Superior temporal gyrus (tissue), 1 donor: ENCODE data around the gene RHCG.

Source experiments
- DNase-seq: peaks from one replicate; pipeline ENCODE4 v3.0.0-alpha.2; 2016; ENCODE audit errors: extremely low spot score

The RHCG gene

GRCh38 chr15:89496155-89497098, at the start of gene RHCG:
Gene RHCG, minus strand, starts transcription at chr15:89496583. Its CDS starts 39 bp downstream, at chr15:89496544.
- DNase-seq, result no peak

GRCh38 chr15:89543389-89543788, 47.0 kb upstream of the RHCG start:
- no peak for DNase-seq

GRCh38 chr15:89542369-89542768, 46.0 kb upstream of the RHCG start:
- no peak for DNase-seq

- DNase-seq, result no peak
These were observed 42.6 kb upstream of the RHCG start for GRCh38 chr15:89539027-89539426.

GRCh38 chr15:89533861-89534544, 37.6 kb upstream of the RHCG start:
- no peak for DNase-seq

- DNase-seq, result no peak
These were observed 35.6 kb upstream of the RHCG start for GRCh38 chr15:89531796-89532537.

GRCh38 chr15:89530976-89531375, 34.6 kb upstream of the RHCG start:
- DNase-seq, result no peak

- no peak for DNase-seq
These were observed 32.5 kb upstream of the RHCG start for GRCh38 chr15:89528757-89529352.

GRCh38 chr15:89526601-89527441, 30.4 kb upstream of the RHCG start:
- no peak for DNase-seq

GRCh38 chr15:89526181-89526580, 29.8 kb upstream of the RHCG start:
- DNase-seq, result no peak

- no peak for DNase-seq
These were observed 27.8 kb upstream of the RHCG start for GRCh38 chr15:89524184-89524583.

- DNase-seq, result no peak
These were observed 26.7 kb upstream of the RHCG start for GRCh38 chr15:89523101-89523500.

GRCh38 chr15:89521605-89522004, 25.2 kb upstream of the RHCG start:
- DNase-seq, result no peak

GRCh38 chr15:89515477-89515876, 19.1 kb upstream of the RHCG start:
- no peak for DNase-seq

- no peak for DNase-seq
These were observed 18.4 kb upstream of the RHCG start for GRCh38 chr15:89514596-89515406.

GRCh38 chr15:89514186-89514585, 17.8 kb upstream of the RHCG start:
- no peak for DNase-seq

- no peak for DNase-seq
These were observed 16.9 kb upstream of the RHCG start for GRCh38 chr15:89513284-89513683.

GRCh38 chr15:89512631-89513030, 16.2 kb upstream of the RHCG start:
- no peak for DNase-seq

- DNase-seq, result no peak
These were observed 9.8 kb upstream of the RHCG start for GRCh38 chr15:89506026-89506686.

- DNase-seq, result no peak
These were observed 7.8 kb upstream of the RHCG start for GRCh38 chr15:89504166-89504565.
